Measurements from ENCODE around the gene FBLN2. TPM values are rescaled to one million over a fixed set of nuclear protein-coding genes. Genes with fewer than 3 reads are reported as not detected.

FBLN2 gene
- total RNA-seq, 1 donor from 2014 or later, result 81.1 TPM

GRCh38 chr3:13571831-13572750 is 23.2 kb downstream of the FBLN2 start:
- intact Hi-C loops (cut with DNase I), result no loop called here
- DNase-seq (ENCODE audit: missing footprints), result no peak
- ATAC-seq, result no peak

- ATAC-seq, result no peak
- no peak for DNase-seq (ENCODE audit: missing footprints)
- intact Hi-C loops (cut with DNase I), result no loop called here
Measured at GRCh38 chr3:13572926-13573623, 24.1 kb downstream of the FBLN2 start.

GRCh38 chr3:13574083-13574797 is 25.3 kb downstream of the FBLN2 start:
- intact Hi-C loops (cut with DNase I), result no loop called here
- no peak for DNase-seq (ENCODE audit: missing footprints)

GRCh38 chr3:13574798-13575451 is 26.0 kb downstream of the FBLN2 start:
- intact Hi-C loops (cut with DNase I), result no loop called here

More at GRCh38 chr3:13574083-13574797, 25.3 kb downstream of the FBLN2 start:
- no peak for ATAC-seq

GRCh38 chr3:13575459-13576061 is 26.6 kb downstream of the FBLN2 start:
- ATAC-seq (peak; percentile 60), DNase-seq (ENCODE audit: missing footprints) (no peak)
- intact Hi-C loops (cut with DNase I), result no loop called here

More at GRCh38 chr3:13574798-13575451, 26.0 kb downstream of the FBLN2 start:
- ATAC-seq (no peak), DNase-seq (ENCODE audit: missing footprints) (no peak)

- intact Hi-C loops (cut with DNase I), result no loop called here
- DNase-seq (ENCODE audit: missing footprints), result no peak
- no peak for ATAC-seq
Measured at GRCh38 chr3:13577181-13578121, 28.5 kb downstream of the FBLN2 start.

- intact Hi-C loops (cut with DNase I), result no loop called here
- DNase-seq (ENCODE audit: missing footprints) (no peak), ATAC-seq (no peak)
Measured at GRCh38 chr3:13578251-13578650, 29.3 kb downstream of the FBLN2 start.

GRCh38 chr3:13579063-13579462 is 30.1 kb downstream of the FBLN2 start:
- DNase-seq (ENCODE audit: missing footprints) (no peak), ATAC-seq (no peak)
- intact Hi-C loops (cut with DNase I), result no loop called here

- intact Hi-C loops (cut with DNase I), result no loop called here
- ATAC-seq (no peak), DNase-seq (ENCODE audit: missing footprints) (peak; percentile 17)
Measured at GRCh38 chr3:13580256-13581023, 31.5 kb downstream of the FBLN2 start.

- intact Hi-C loops (cut with DNase I), result no loop called here
- DNase-seq (ENCODE audit: missing footprints) (peak; percentile 67), ATAC-seq (peak; percentile 38)
Measured at GRCh38 chr3:13581485-13582365, 32.8 kb downstream of the FBLN2 start.

- ATAC-seq, result peak; percentile 18
- peak; percentile 56 for DNase-seq (ENCODE audit: missing footprints)
- intact Hi-C loops (cut with DNase I), result no loop called here
Measured at GRCh38 chr3:13582366-13583250, 33.7 kb downstream of the FBLN2 start.

GRCh38 chr3:13583251-13584180 is 34.6 kb downstream of the FBLN2 start:
- peak; percentile 3 for ATAC-seq
- no peak for DNase-seq (ENCODE audit: missing footprints)
- intact Hi-C loops (cut with DNase I), result no loop called here

- ATAC-seq (no peak), DNase-seq (ENCODE audit: missing footprints) (no peak)
- intact Hi-C loops (cut with DNase I), result no loop called here
Measured at GRCh38 chr3:13584427-13584891, 35.5 kb downstream of the FBLN2 start.

- ATAC-seq (no peak), DNase-seq (ENCODE audit: missing footprints) (peak; percentile 50)
- intact Hi-C loops (cut with DNase I), result no loop called here
Measured at GRCh38 chr3:13584901-13585300, 36.0 kb downstream of the FBLN2 start.

All from Right ventricle myocardium inferior (tissue), 1 donor.